ENCODE results near the gene ZNF562. TPM values are rescaled to one million over a fixed set of nuclear protein-coding genes. Genes with fewer than 3 reads are reported as not detected.

Gene ZNF562
- total RNA-seq, 1 donor from 2014 or later = 42.7 TPM

- no peak for DNase-seq
Measured at GRCh38 chr19:9641810-9642209, 33.1 kb downstream of the ZNF562 start.

- DNase-seq = no peak
Measured at GRCh38 chr19:9640956-9641355, 33.9 kb downstream of the ZNF562 start.

- DNase-seq = no peak
Measured at GRCh38 chr19:9636018-9636417, 38.9 kb downstream of the ZNF562 start.

- no peak for DNase-seq
Measured at GRCh38 chr19:9627856-9628255, 47.0 kb downstream of the ZNF562 start.

GRCh38 chr19:9622531-9622930, 52.4 kb downstream of the ZNF562 start:
- peak; percentile 23 for DNase-seq

GRCh38 chr19:9621156-9622037, 53.5 kb downstream of the ZNF562 start, which contains the start of gene ZNF561:
ZNF561 (minus strand) TSS chr19:9621232; CDS start chr19:9619456, 1,776 bp downstream.
- DNase-seq = peak; percentile 94

- no peak for DNase-seq
Measured at GRCh38 chr19:9620842-9621155, 54.1 kb downstream of the ZNF562 start.

GRCh38 chr19:9615844-9616243, 59.1 kb downstream of the ZNF562 start:
- DNase-seq = no peak

- no peak for DNase-seq
Measured at GRCh38 chr19:9610484-9611113, 64.3 kb downstream of the ZNF562 start.

- DNase-seq = no peak
Measured at GRCh38 chr19:9608912-9609311, 66.0 kb downstream of the ZNF562 start.

GRCh38 chr19:9597027-9597426, 77.9 kb downstream of the ZNF562 start:
- DNase-seq = no peak

Other genes starting within 250 kb of the ZNF562 start
- 10.1 and 15.5 TPM in 2 replicates for gene ZNF266, start 239.5 kb downstream of the ZNF562 start, total RNA-seq
- gene ZNF560, start 176.5 kb downstream of the ZNF562 start, total RNA-seq = 0.14 and 0.68 TPM in 2 replicates
- gene ZNF426, start 136.5 kb downstream of the ZNF562 start, total RNA-seq = 24.2 and 24.3 TPM in 2 replicates
- 36.7 and 38.8 TPM in 2 replicates for gene ZNF121, start 90.6 kb downstream of the ZNF562 start, total RNA-seq
- gene ZNF561, start 53.9 kb downstream of the ZNF562 start, total RNA-seq = 42.2 and 44.2 TPM in 2 replicates
- 4.9 and 9.2 TPM in 2 replicates for gene ZNF846, start 93.6 kb upstream of the ZNF562 start, total RNA-seq
- gene FBXL12, start 144.0 kb upstream of the ZNF562 start, total RNA-seq = 15.1 and 16.1 TPM in 2 replicates
- 116 and 361 TPM in 2 replicates for gene UBL5, start 152.8 kb upstream of the ZNF562 start, total RNA-seq
- gene PIN1, start 160.2 kb upstream of the ZNF562 start, total RNA-seq = 99.4 and 127 TPM in 2 replicates